Ovary (tissue), 9 donors: Measurements from ENCODE around the gene FAM117B. TPM values are rescaled to one million over a fixed set of nuclear protein-coding genes. Genes with fewer than 3 reads are reported as not detected.

Experiments used
- DNase-seq, 5 donors: peaks; one replicate each; pipeline ENCODE4 v3.0.0-alpha.2; 2019 to 2020
- H3K27ac ChIP-seq, 2 donors: fragments of 200-600 bp; one replicate each; pipeline versions ENCODE4 v1.5.1 to v1.8.0; 2019 to 2022
- H3K27me3 ChIP-seq: fragments of 200-600 bp; one replicate; pipeline ENCODE4 v1.8.0; 2022
- H3K36me3 ChIP-seq: fragments of 200-600 bp; sonication (generic); one replicate; pipeline ENCODE4 v1.5.1; 2019
- H3K4me1 ChIP-seq: one replicate; pipeline ENCODE4 v1.8.1; 2013; ENCODE audit warnings: mild to moderate bottlenecking, moderate library complexity; ENCODE audit not compliant: insufficient read depth
- H3K4me3 ChIP-seq: fragments of 200-600 bp; sonication (generic); one replicate; pipeline ENCODE4 v1.5.1; 2017
- H3K9me3 ChIP-seq, 2 donors: fragments of 200-600 bp in 1 of 2; sonication (generic) in 1 of 2; one replicate each; pipeline versions ENCODE4 v1.5.1 to v1.8.1; 2013 to 2019; ENCODE audit warnings: mild to moderate bottlenecking in 1 of 2, moderate library complexity in 1 of 2
- EP300 ChIP-seq: sonication (generic); formaldehyde crosslinking; IDR thresholded peaks from one replicate; pipeline ENCODE4 v1.6.1; 2017; ENCODE audit warnings: antibody characterized with exemption
- POLR2A ChIP-seq: fragments of 450-650 bp; IDR thresholded peaks from one replicate; pipeline ENCODE4 v1.6.1; 2017; ENCODE audit warnings: antibody characterized with exemption, mild to moderate bottlenecking, moderate library complexity
- WGBS, 3 donors: extraction: QIAGEN DNeasy Blood & Tissue Kit in 1 of 3; methylation state at CpG; one replicate each; pipeline versions ENCODE4 v1.1.5 to v1.1.7; 2013 to 2017; 5-methylcytosine and 5-hydroxymethylcytosine counted together
- intact Hi-C, 4 donors: fragments of 100-400 bp; cut with DNase I; formaldehyde crosslinking; loops; one replicate each; pipeline versions ENCODE4 v1.11.0 to v1.15.1; 2022 to 2023
- polyA plus RNA-seq, 2 donors: library from polyadenylated mRNA; stranded (reverse); fragments of 200-250 nt in 1 of 2; fragments of 350-450 nt in 1 of 2; fragmentation: Illumina TruSeq in 1 of 2; extraction: RNeasy Lipid Tissue Mini Kit (QIAGEN cat#74804) in 1 of 2; gene quantifications; one replicate each; pipeline ENCODE4 v1.2.3, GENCODE V29; 2013 to 2014
- total RNA-seq, 7 donors: library from RNA; depleted of rRNA in 2 of 7; stranded (reverse); fragments of >200 nt in 2 of 7; fragmentation: NEBNext Ultra II Directional in 3 of 7; extraction: Animal tissue kit (Norgen Biotek cat#: 25700) in 3 of 7; gene quantifications; one replicate each; pipeline versions ENCODE4 v1.1.0 to v1.2.4, GENCODE V29; 2016 to 2023
- TF ChIP-seq, protein P1 (sequence below), 3 donors: fragments of 450-650 bp in 2 of 3; fragments of 200-600 bp in 1 of 3; IDR thresholded peaks; one replicate each; pipeline versions ENCODE4 v1.5.1 to v1.8.0; 2016 to 2022; ENCODE audit warnings: antibody characterized with exemption in 3 of 3, mild to moderate bottlenecking in 1 of 3
- donor health status: DM: no; HTN: no; CAD: no; lungs with moderate emphysema.
- donor health status: DM: no; HTN: no; CAD: no.
- donor health status: Bipolar disorder and iron deficiency.
- donor health status: DM: yes; HTN: yes; CAD: no.
- donor health status: DM: no; HTN: no; CAD: no.
- donor health status: DM: yes; HTN: yes; CAD: no.

The FAM117B gene
- total and polyA plus RNA-seq, 9 donors, result 5.1 to 13.6 (median 9.8) TPM

DNA sequence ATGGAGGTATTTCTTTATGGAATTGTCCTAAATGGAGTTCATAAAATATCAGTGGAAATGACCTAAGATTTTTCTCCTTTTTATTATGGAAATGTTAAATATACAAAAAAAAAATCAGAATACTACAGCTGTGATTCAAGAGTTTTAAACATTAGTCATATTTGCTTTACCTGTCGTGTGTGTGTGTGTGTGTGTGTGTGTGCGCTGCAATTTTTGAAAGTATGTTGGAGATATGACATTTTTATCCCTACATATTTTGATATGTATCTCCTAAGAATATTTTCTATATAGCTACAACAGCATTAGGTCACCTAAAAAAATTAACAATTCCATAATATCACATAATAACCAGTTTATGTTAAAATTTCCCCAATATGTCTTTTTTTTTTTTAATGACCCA is 85.5 kb downstream of the FAM117B start:
- H3K36me3 ChIP-seq, result no peaks in the 10 kb centered on the region
- 44 to 96% (median 87%) methylated on average over 2 of the region's 2 CpGs for WGBS, 3 donors
- H3K4me1 ChIP-seq, result no peaks in the 10 kb centered on the region
- TF ChIP-seq, protein P1, sequence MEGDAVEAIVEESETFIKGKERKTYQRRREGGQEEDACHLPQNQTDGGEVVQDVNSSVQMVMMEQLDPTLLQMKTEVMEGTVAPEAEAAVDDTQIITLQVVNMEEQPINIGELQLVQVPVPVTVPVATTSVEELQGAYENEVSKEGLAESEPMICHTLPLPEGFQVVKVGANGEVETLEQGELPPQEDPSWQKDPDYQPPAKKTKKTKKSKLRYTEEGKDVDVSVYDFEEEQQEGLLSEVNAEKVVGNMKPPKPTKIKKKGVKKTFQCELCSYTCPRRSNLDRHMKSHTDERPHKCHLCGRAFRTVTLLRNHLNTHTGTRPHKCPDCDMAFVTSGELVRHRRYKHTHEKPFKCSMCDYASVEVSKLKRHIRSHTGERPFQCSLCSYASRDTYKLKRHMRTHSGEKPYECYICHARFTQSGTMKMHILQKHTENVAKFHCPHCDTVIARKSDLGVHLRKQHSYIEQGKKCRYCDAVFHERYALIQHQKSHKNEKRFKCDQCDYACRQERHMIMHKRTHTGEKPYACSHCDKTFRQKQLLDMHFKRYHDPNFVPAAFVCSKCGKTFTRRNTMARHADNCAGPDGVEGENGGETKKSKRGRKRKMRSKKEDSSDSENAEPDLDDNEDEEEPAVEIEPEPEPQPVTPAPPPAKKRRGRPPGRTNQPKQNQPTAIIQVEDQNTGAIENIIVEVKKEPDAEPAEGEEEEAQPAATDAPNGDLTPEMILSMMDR (IDR thresholded peaks at IDR 0.05), result no peak
- TF ChIP-seq POLR2A (no peak), EP300 (no peak)
- no peak overlapping the region for H3K27ac ChIP-seq
- intact Hi-C loops, result no loop called here
- no peak for DNase-seq
- H3K4me3 ChIP-seq, result no peak overlapping the region
- H3K27me3 ChIP-seq, result no peaks in the 10 kb centered on the region
- no peaks in the 10 kb centered on the region for H3K9me3 ChIP-seq

DNA sequence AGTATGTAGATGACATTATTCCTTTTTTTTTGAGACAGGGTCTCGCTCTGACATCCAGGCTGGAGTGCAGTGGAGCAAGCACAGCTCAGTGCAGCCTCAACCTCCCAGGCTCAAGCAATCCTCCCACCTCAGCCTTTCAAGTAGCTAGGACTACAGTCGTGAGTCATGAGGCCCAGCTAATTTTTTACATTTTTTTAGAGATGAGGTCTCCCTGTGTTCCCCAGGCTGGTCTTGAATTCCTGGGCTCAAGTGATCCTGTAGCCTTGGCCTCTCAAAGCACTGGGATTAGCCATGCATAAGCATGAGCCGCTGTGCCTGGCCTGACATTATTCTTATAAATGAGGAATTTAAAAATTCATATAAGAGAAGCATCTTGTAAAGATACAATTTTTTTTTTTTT is 86.9 kb downstream of the FAM117B start:
- no peak for TF ChIP-seq EP300
- TF ChIP-seq, protein P1 (IDR thresholded peaks at IDR 0.05), result no peak
- intact Hi-C loops, result no loop called here
- 15 to 24% (median 20%) methylated on average over 3 of the region's 3 CpGs for WGBS, 3 donors

DNA sequence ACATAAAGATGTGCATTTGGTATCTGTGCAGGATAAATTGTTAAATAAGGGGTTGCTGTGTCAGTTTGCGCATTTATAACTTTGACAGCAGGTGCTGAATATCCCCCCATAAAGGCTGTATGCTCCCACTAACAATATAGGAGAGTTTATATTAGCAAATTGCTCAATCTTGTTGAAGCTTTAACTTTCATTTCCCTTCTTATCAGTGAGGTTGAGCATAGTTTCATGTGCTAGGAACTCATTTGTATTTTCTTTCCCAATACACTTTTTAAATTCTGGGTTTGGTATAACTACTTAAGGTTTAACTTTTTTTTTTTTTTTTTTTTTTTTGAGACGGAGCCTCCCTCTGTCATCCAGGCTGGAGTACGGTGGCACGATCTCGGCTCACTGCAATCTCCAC is 89.0 kb downstream of the FAM117B start:
- DNase-seq, result no peak
- H3K27me3 ChIP-seq, result no peaks in the 10 kb centered on the region
- H3K36me3 ChIP-seq, result no peaks in the 10 kb centered on the region
- intact Hi-C loops, result no loop called here
- no peaks in the 10 kb centered on the region for H3K4me1 ChIP-seq
- no peak overlapping the region for H3K27ac ChIP-seq
- 92 to 94% (median 93%) methylated on average over 5 of the region's 5 CpGs for WGBS, 3 donors
- no peaks in the 10 kb centered on the region for H3K9me3 ChIP-seq
- TF ChIP-seq, protein P1 (IDR thresholded peaks at IDR 0.05), result no peak
- TF ChIP-seq POLR2A, result no peak
- no peak for TF ChIP-seq EP300
- H3K4me3 ChIP-seq, result no peak overlapping the region

More for the DNA sequence above, 86.9 kb downstream of the FAM117B start:
- Histone ChIP-seq H3K36me3 (no peaks in the 10 kb centered on the region), H3K27me3 (no peaks in the 10 kb centered on the region), H3K27ac (no peak overlapping the region), H3K4me1 (no peaks in the 10 kb centered on the region), H3K9me3 (no peaks in the 10 kb centered on the region), H3K4me3 (no peak overlapping the region)
- no peak for DNase-seq

DNA sequence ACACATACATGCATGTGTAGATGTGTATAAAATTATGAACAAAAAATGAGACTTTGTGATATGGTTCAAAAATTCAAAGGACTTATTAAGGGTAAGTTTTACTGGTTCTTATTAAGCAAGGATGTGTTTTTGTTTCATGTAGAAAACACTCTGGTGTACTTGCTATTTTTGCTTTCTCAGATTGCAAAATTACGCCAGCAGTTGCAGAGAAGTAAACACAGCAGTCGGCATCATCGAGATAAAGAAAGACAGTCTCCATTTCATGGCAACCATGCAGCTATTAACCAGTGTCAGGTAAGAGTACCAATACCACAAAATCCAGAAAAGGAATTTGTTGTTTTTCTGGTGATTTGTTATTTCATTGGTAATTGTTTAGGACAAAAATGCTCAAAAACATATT is 91.3 kb downstream of the FAM117B start:
- DNase-seq, result no peak
- Histone ChIP-seq H3K36me3 (no peaks in the 10 kb centered on the region), H3K4me1 (no peaks in the 10 kb centered on the region), H3K9me3 (no peaks in the 10 kb centered on the region), H3K27me3 (no peaks in the 10 kb centered on the region), H3K4me3 (no peak overlapping the region), H3K27ac (no peak overlapping the region)
- TF ChIP-seq EP300 (no peak), POLR2A (no peak)
- TF ChIP-seq, protein P1 (IDR thresholded peaks at IDR 0.05), result no peak
- 33 to 69% (median 44%) methylated on average over 3 of the region's 3 CpGs for WGBS, 3 donors
- intact Hi-C loops, result no loop called here

DNA sequence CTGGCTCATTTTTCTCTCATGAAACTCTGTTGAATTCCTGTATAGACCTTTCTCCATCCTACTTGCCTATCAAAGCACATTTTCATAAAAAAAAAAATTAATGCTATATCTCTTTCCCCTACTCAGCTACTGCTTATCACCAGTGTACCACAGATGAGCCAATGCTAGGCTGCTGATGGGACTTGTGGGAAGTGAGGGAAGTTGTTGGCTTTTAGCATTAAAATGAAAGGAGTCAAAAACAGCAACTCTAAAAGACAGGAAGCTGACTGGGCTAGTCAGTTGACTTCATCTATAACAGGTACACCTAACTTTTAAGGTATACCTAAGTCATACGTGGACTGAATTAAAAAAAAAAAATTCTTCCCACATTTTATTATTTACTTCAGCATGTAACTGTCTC is 102.1 kb downstream of the FAM117B start:
- Histone ChIP-seq H3K4me3 (no peak overlapping the region), H3K27me3 (no peaks in the 10 kb centered on the region), H3K4me1 (no peaks in the 10 kb centered on the region), H3K9me3 (peaks cover 0 to 6% of the 10 kb centered on the region in 2 donors), H3K36me3 (no peaks in the 10 kb centered on the region), H3K27ac (no peak overlapping the region)
- no peak for DNase-seq
- whole genome bisulfite sequencing, 3 donors, result 93 to 100% (median 93%) methylated on average over 1 of the region's 1 CpG
- TF ChIP-seq POLR2A (no peak), EP300 (no peak)
- TF ChIP-seq, protein P1 (IDR thresholded peaks at IDR 0.05), result no peak
- intact Hi-C loops, result no loop called here
